HCT116 (cell line): ENCODE results near the gene SLC4A5. TPM values are rescaled to one million over a fixed set of nuclear protein-coding genes. Genes with fewer than 3 reads are reported as not detected.

Experiments
- ATAC-seq: fragments of 200-7000 bp; cut with Tn5 transposase; 2 replicates; pipeline ENCODE4 v1.9.1; 2020; ENCODE audit warnings: mild to moderate bottlenecking, moderate library complexity
- BruUV-seq: library from RNA; stranded (reverse); fragments of 400-500 nt; replicated peaks from 2 replicates; lab custom pipeline; 2021; lab: Mats Ljungman, UMichigan
- CTCF ChIA-PET: fragments of 300-600 bp; sonication (Branson Sonifier 250); formaldehyde crosslinking; loops from one replicate; lab custom pipeline; 2021; ENCODE audit warnings: antibody characterized with exemption; lab: Charles Lee
- POLR2A ChIA-PET: fragments of 300-600, 350-600 bp; sonication (Branson Sonifier 250); formaldehyde crosslinking; loops from one replicate; lab custom pipeline; 2021; ENCODE audit warnings: antibody characterized with exemption; lab: Charles Lee
- RAD21 ChIA-PET, 2 experiments: fragments of 300-600 bp; sonication (Branson Sonifier 250); formaldehyde crosslinking; loops; one replicate each; lab custom pipeline; 2023; ENCODE audit warnings: low total read pairs in 2 of 2; ENCODE audit not compliant: uncharacterized antibody in 2 of 2, unreplicated experiment in 2 of 2, low non-redundant PET in 1 of 2; lab: Charles Lee
- DNase-seq: peaks from one replicate; pipeline ENCODE4 v3.0.0-alpha.2; 2010; ENCODE audit warnings: low read depth, low spot score
- H2AFZ ChIP-seq: fragments of 200-600 bp; shearing (Covaris generic), sonication (generic); 2 replicates; pipeline ENCODE4 v1.6.1; 2017; ENCODE audit warnings: low read depth, mixed run types, mixed read lengths, antibody characterized with exemption, low read length; ENCODE audit not compliant: poor library complexity, severe bottlenecking
- H3K27ac ChIP-seq: 2 replicates; pipeline ENCODE4 v1.5.1; 2012; ENCODE audit warnings: low read depth, low read length
- H3K27me3 ChIP-seq: fragments of 200-600 bp; sonication (generic); 2 replicates; pipeline ENCODE4 v1.6.1; 2016; ENCODE audit warnings: mixed run types, low read length, mixed read lengths; ENCODE audit not compliant: insufficient read depth
- H3K36me3 ChIP-seq, 2 experiments: fragments of 200-500 bp in 1 of 2; fragments of 200-600 bp in 1 of 2; sonication (Bioruptor generic) in 1 of 2; sonication (generic) in 1 of 2; 2 replicates each; pipeline versions ENCODE4 v1.5.1 to v1.6.1; 2014 to 2016; ENCODE audit warnings: low read length in 2 of 2, inconsistent platforms in 1 of 2, mixed read lengths in 1 of 2, mixed run types in 1 of 2; ENCODE audit not compliant: insufficient read depth in 2 of 2, control insufficient read depth in 1 of 2
- H3K4me1 ChIP-seq, 2 experiments: fragments of 200-600 bp in 1 of 2; sonication (generic) in 1 of 2; 2 replicates each; pipeline versions ENCODE4 v1.5.1 to v1.6.1; 2012 to 2017; ENCODE audit warnings: low read length in 2 of 2, inconsistent platforms in 1 of 2, mild to moderate bottlenecking in 1 of 2, mixed read lengths in 1 of 2, mixed run types in 1 of 2, moderate library complexity in 1 of 2; ENCODE audit not compliant: insufficient read depth in 2 of 2, control insufficient read depth in 1 of 2
- H3K4me2 ChIP-seq: fragments of 200-600 bp; sonication (generic); 2 replicates; pipeline ENCODE4 v1.6.1; 2017; ENCODE audit warnings: mixed run types, low read length, mixed read lengths
- H3K4me3 ChIP-seq, 2 experiments: fragments of 200-600 bp in 1 of 2; sonication (generic) in 1 of 2; replicated peaks in 1 of 2; 2 replicates each; pipeline ENCODE4 v1.5.1; 2011 to 2016; ENCODE audit warnings: low read length in 2 of 2, control low read depth in 1 of 2, low read depth in 1 of 2, mild to moderate bottlenecking in 1 of 2, mixed read lengths in 1 of 2, mixed run types in 1 of 2
- H3K79me2 ChIP-seq: fragments of 200-600 bp; sonication (generic); 2 replicates; pipeline ENCODE4 v1.6.1; 2017; ENCODE audit warnings: mild to moderate bottlenecking, mixed run types, low read length, moderate library complexity, mixed read lengths; ENCODE audit not compliant: insufficient read depth
- H3K9ac ChIP-seq: fragments of 200-600 bp; sonication (generic); 2 replicates; pipeline ENCODE4 v1.6.1; 2016; ENCODE audit warnings: low read length, mixed read lengths
- H3K9me2 ChIP-seq: fragments of 200-600 bp; sonication (generic), shearing (Covaris generic); 2 replicates; pipeline ENCODE4 v1.6.1; 2017; ENCODE audit warnings: mixed run types, mild to moderate bottlenecking, moderate library complexity; ENCODE audit not compliant: insufficient read depth
- H3K9me3 ChIP-seq, 2 experiments: fragments of 200-500 bp in 1 of 2; fragments of 200-600 bp in 1 of 2; sonication (Bioruptor generic) in 1 of 2; sonication (generic) in 1 of 2; 2 replicates each; pipeline ENCODE4 v1.6.1; 2014 to 2017; ENCODE audit warnings: low read length in 2 of 2, mixed read lengths in 2 of 2, inconsistent platforms in 1 of 2, low read depth in 1 of 2, mild to moderate bottlenecking in 1 of 2, mixed run types in 1 of 2, moderate library complexity in 1 of 2; ENCODE audit not compliant: control insufficient read depth in 1 of 2, insufficient read depth in 1 of 2
- H4K20me1 ChIP-seq: fragments of 200-600 bp; sonication (generic), shearing (Covaris generic); 2 replicates; pipeline ENCODE4 v1.6.1; 2017; ENCODE audit warnings: mixed run types, mild to moderate bottlenecking, moderate library complexity; ENCODE audit not compliant: insufficient read depth
- CEBPB ChIP-seq: IDR thresholded peaks from 2 replicates; pipeline ENCODE4 v1.6.1; 2012; ENCODE audit warnings: low read depth
- EGR1 ChIP-seq: IDR thresholded peaks from 2 replicates; pipeline ENCODE4 v1.6.1; 2012; ENCODE audit warnings: low read depth
- EZH2 ChIP-seq: fragments of 200-600 bp; sonication (generic); IDR thresholded peaks from 2 replicates; pipeline ENCODE4 v1.6.1; 2017; ENCODE audit warnings: antibody characterized with exemption, mixed run types
- FOSL1 ChIP-seq: IDR thresholded peaks from 2 replicates; pipeline ENCODE4 v1.6.1; 2012; ENCODE audit warnings: low read depth
- JUND ChIP-seq: IDR thresholded peaks from 2 replicates; pipeline ENCODE4 v1.6.1; 2012
- POLR2AphosphoS5 ChIP-seq: IDR thresholded peaks from 2 replicates; pipeline ENCODE4 v1.6.1; 2011; ENCODE audit warnings: mild to moderate bottlenecking, low read depth, low read length, moderate library complexity
- SP1 ChIP-seq: IDR thresholded peaks from 2 replicates; pipeline ENCODE4 v1.6.1; 2012; ENCODE audit warnings: low read depth
- SRF ChIP-seq: IDR thresholded peaks from 2 replicates; pipeline ENCODE4 v1.6.1; 2012; ENCODE audit warnings: low read depth
- TCF7L2 ChIP-seq: IDR thresholded peaks from 2 replicates; pipeline ENCODE4 v1.7.0; 2011; ENCODE audit warnings: borderline replicate concordance, inconsistent platforms; ENCODE audit not compliant: insufficient read depth, insufficient read length; ENCODE audit errors: extremely low read depth
- ZFX ChIP-seq: fragments of 450-650 bp; IDR thresholded peaks from 2 replicates; pipeline ENCODE4 v1.6.1; 2017
- intact Hi-C: fragments of 100-400 bp; cut with micrococcal nuclease; formaldehyde crosslinking; loops from 2 replicates; pipeline ENCODE4 v1.10.0; 2022
- total RNA-seq: library from RNA; stranded (reverse); gene quantifications from one replicate; pipeline ENCODE4 v1.2.1, GENCODE V29; 2021; ENCODE audit not compliant: unreplicated experiment
- TF ChIP-seq, protein P1 (sequence below): IDR thresholded peaks from 2 replicates; pipeline ENCODE4 v1.6.1; 2011; ENCODE audit warnings: mild to moderate bottlenecking, low read length, moderate library complexity; ENCODE audit not compliant: insufficient replicate concordance; ENCODE audit errors: extremely low read depth
- TF ChIP-seq, protein P2 (sequence below): IDR thresholded peaks from 2 replicates; pipeline ENCODE4 v1.6.1; 2012; ENCODE audit warnings: low read depth

Gene SLC4A5
- total RNA-seq, 1 experiment from 2014 or later: 0.91 TPM

DNA sequence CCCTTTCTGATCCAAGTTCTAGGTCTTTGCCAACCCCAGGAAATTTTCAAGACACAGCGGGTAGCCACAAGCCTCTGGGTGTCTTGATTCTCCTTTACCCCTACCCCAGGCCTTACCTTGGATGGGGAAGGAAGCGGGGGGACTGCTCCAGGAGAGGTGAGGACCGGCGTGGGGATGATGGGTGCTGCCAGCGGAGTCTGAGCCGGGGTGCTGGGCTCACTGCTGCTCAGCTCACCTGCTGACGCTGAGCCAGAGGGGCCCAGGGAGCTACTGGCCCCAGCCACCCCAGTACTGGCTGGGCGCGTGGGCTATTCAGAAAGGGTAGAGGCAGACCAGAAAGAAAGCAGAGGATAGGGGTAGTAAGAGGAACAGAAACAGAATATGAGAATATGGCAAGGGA lies 28.2 kb upstream of the SLC4A5 start:
- no peak overlapping the region for H3K9ac ChIP-seq
- H3K4me1 ChIP-seq: no peaks in the 10 kb centered on the region
- no peaks in the 10 kb centered on the region for H3K79me2 ChIP-seq
- H3K27me3 ChIP-seq: no peaks in the 10 kb centered on the region
- peaks cover 5 to 38% of the 10 kb centered on the region in 2 experiments; a peak in 3 of 4 replicates for H3K36me3 ChIP-seq
- H3K9me3 ChIP-seq: no peaks in the 10 kb centered on the region
- intact Hi-C loops: no loop called here
- TF ChIP-seq EZH2 (no peak), CEBPB (no peak), JUND (no peak), SP1 (no peak), EGR1 (no peak), FOSL1 (no peak), ZFX (no peak), SRF (no peak), TCF7L2 (no peak), POLR2AphosphoS5 (no peak)
- TF ChIP-seq, protein P1, sequence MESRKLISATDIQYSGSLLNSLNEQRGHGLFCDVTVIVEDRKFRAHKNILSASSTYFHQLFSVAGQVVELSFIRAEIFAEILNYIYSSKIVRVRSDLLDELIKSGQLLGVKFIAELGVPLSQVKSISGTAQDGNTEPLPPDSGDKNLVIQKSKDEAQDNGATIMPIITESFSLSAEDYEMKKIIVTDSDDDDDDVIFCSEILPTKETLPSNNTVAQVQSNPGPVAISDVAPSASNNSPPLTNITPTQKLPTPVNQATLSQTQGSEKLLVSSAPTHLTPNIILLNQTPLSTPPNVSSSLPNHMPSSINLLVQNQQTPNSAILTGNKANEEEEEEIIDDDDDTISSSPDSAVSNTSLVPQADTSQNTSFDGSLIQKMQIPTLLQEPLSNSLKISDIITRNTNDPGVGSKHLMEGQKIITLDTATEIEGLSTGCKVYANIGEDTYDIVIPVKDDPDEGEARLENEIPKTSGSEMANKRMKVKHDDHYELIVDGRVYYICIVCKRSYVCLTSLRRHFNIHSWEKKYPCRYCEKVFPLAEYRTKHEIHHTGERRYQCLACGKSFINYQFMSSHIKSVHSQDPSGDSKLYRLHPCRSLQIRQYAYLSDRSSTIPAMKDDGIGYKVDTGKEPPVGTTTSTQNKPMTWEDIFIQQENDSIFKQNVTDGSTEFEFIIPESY: no peak
- TF ChIP-seq, protein P2, sequence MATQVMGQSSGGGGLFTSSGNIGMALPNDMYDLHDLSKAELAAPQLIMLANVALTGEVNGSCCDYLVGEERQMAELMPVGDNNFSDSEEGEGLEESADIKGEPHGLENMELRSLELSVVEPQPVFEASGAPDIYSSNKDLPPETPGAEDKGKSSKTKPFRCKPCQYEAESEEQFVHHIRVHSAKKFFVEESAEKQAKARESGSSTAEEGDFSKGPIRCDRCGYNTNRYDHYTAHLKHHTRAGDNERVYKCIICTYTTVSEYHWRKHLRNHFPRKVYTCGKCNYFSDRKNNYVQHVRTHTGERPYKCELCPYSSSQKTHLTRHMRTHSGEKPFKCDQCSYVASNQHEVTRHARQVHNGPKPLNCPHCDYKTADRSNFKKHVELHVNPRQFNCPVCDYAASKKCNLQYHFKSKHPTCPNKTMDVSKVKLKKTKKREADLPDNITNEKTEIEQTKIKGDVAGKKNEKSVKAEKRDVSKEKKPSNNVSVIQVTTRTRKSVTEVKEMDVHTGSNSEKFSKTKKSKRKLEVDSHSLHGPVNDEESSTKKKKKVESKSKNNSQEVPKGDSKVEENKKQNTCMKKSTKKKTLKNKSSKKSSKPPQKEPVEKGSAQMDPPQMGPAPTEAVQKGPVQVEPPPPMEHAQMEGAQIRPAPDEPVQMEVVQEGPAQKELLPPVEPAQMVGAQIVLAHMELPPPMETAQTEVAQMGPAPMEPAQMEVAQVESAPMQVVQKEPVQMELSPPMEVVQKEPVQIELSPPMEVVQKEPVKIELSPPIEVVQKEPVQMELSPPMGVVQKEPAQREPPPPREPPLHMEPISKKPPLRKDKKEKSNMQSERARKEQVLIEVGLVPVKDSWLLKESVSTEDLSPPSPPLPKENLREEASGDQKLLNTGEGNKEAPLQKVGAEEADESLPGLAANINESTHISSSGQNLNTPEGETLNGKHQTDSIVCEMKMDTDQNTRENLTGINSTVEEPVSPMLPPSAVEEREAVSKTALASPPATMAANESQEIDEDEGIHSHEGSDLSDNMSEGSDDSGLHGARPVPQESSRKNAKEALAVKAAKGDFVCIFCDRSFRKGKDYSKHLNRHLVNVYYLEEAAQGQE: no peak
- no peak overlapping the region for H3K4me3 ChIP-seq
- H3K27ac ChIP-seq: no peak overlapping the region
- no peak overlapping the region for H2AFZ ChIP-seq
- H3K4me2 ChIP-seq: no peak overlapping the region
- ATAC-seq (no peak), DNase-seq (no peak)
- CTCF ChIA-PET: no interaction called here
- RAD21 ChIA-PET: no interaction called here
- BruUV-seq: no TSS peak
- no peaks in the 10 kb centered on the region for H4K20me1 ChIP-seq
- no peaks in the 10 kb centered on the region for H3K9me2 ChIP-seq
- POLR2A ChIA-PET: no interaction called here
